HG02840 (cell line): Measurements from ENCODE around the gene AKR7A2.
"Not testable (repeated sequence)": the region's sequence is repeated elsewhere in the genome, so short reads cannot be mapped to it uniquely, and the experiment has no call there.

Experiments used
- ATAC-seq: cut with Tn5 transposase; IDR thresholded peaks from one replicate; pipeline ENCODE4 v1.9.1; 2021; ENCODE audit warnings: mild to moderate bottlenecking, moderate library complexity, moderate number of reproducible peaks; ENCODE audit not compliant: unreplicated experiment, low FRiP score

The AKR7A2 gene

GRCh38 chr1:19269427-19270342, 42.3 kb downstream of the AKR7A2 start:
- not testable (repeated sequence) for ATAC-seq

GRCh38 chr1:19268445-19268844, 43.5 kb downstream of the AKR7A2 start:
- no peak for ATAC-seq

- no peak for ATAC-seq
Measured at GRCh38 chr1:19262744-19263143, 49.2 kb downstream of the AKR7A2 start.

- ATAC-seq = no peak
Measured at GRCh38 chr1:19262047-19262446, 49.9 kb downstream of the AKR7A2 start.

GRCh38 chr1:19260211-19261138, 51.5 kb downstream of the AKR7A2 start:
- no peak for ATAC-seq

GRCh38 chr1:19258353-19258752, 53.6 kb downstream of the AKR7A2 start:
- ATAC-seq = no peak

GRCh38 chr1:19257178-19257914, 54.6 kb downstream of the AKR7A2 start:
- no peak for ATAC-seq

GRCh38 chr1:19256301-19256700, 55.6 kb downstream of the AKR7A2 start:
- not testable (repeated sequence) for ATAC-seq

- no peak for ATAC-seq
Measured at GRCh38 chr1:19255288-19255687, 56.7 kb downstream of the AKR7A2 start.

- no peak for ATAC-seq
Measured at GRCh38 chr1:19254416-19254815, 57.5 kb downstream of the AKR7A2 start.
